Endothelial cell of umbilical vein (primary cell): Measurements from ENCODE around the gene OR2V1. TPM values are rescaled to one million over a fixed set of nuclear protein-coding genes. Genes with fewer than 3 reads are reported as not detected.
A peak's percentile ranks its signal among the peaks of the same experiment; 100 is the strongest.

Experiments used
- BruUV-seq: library from RNA; stranded (reverse); fragments of 400-500 nt; replicated peaks from 2 replicates; lab custom pipeline; 2021; lab: Mats Ljungman, UMichigan
- CTCF ChIA-PET: fragments of 300-600, 350-600 bp; sonication (Branson Sonifier 250); formaldehyde crosslinking; loops from one replicate; lab custom pipeline; 2021; ENCODE audit warnings: antibody characterized with exemption, inconsistent platforms; lab: Charles Lee
- POLR2A ChIA-PET: fragments of 300-600, 350-600 bp; sonication (Branson Sonifier 250); formaldehyde crosslinking; loops from one replicate; lab custom pipeline; 2021; ENCODE audit warnings: antibody characterized with exemption, inconsistent platforms; lab: Charles Lee
- DNase-seq: peaks from one replicate; pipeline ENCODE4 v3.0.0-alpha.2; 2011; ENCODE audit warnings: low read depth, low spot score
- FAIRE-seq: peaks from 2 replicates; lab custom pipeline; 2011; peaks lifted over from hg19 to GRCh38; lab: Jason Lieb, UNC
- H2AFZ ChIP-seq: 2 replicates; pipeline ENCODE4 v1.6.0; 2012; ENCODE audit warnings: low read depth, low read length, control low read depth, inconsistent platforms
- H3K27ac ChIP-seq: 2 replicates; pipeline ENCODE4 v1.5.1; 2011; ENCODE audit warnings: low read depth, mild to moderate bottlenecking, control low read depth, low read length, moderate library complexity; ENCODE audit not compliant: insufficient read depth
- H3K27me3 ChIP-seq, 2 experiments: 2 replicates each; pipeline versions ENCODE4 v1.6.0 to v1.6.1; 2011; ENCODE audit warnings: low read length in 2 of 2, mixed read lengths in 1 of 2; ENCODE audit not compliant: control insufficient read depth in 2 of 2, insufficient read depth in 2 of 2
- H3K36me3 ChIP-seq, 2 experiments: 2 replicates in 1 of 2; 3 replicates in 1 of 2; pipeline ENCODE4 v1.5.1; 2011; ENCODE audit warnings: low read length in 2 of 2, mild to moderate bottlenecking in 1 of 2, moderate library complexity in 1 of 2; ENCODE audit not compliant: control insufficient read depth in 2 of 2, insufficient read depth in 2 of 2; ENCODE audit errors: extremely low read depth in 1 of 2
- H3K4me1 ChIP-seq: 3 replicates; pipeline ENCODE4 v1.5.1; 2011; ENCODE audit warnings: mild to moderate bottlenecking, low read length; ENCODE audit not compliant: control insufficient read depth, insufficient read depth; ENCODE audit errors: extremely low read depth
- H3K4me2 ChIP-seq: 2 replicates; pipeline ENCODE4 v1.6.1; 2011; ENCODE audit warnings: low read length, control low read depth, mixed read lengths; ENCODE audit not compliant: insufficient read depth
- H3K4me3 ChIP-seq, 3 experiments: fragments of 200-600 bp in 1 of 3; sonication (generic), shearing (Covaris generic) in 1 of 3; replicated peaks in 1 of 3; 2 replicates each; pipeline ENCODE4 v1.5.1; 2011 to 2016; ENCODE audit warnings: control low read depth in 3 of 3, low read length in 3 of 3, mild to moderate bottlenecking in 2 of 3, inconsistent platforms in 1 of 3, low read depth in 1 of 3, moderate library complexity in 1 of 3; ENCODE audit not compliant: insufficient read depth in 1 of 3
- H3K79me2 ChIP-seq: 2 replicates; pipeline ENCODE4 v1.6.0; 2012; ENCODE audit warnings: low read length, inconsistent platforms; ENCODE audit not compliant: control insufficient read depth, insufficient read depth
- H3K9ac ChIP-seq: replicated peaks from 2 replicates; pipeline ENCODE3; 2011; ENCODE audit warnings: low read length, control low read depth; ENCODE audit not compliant: insufficient read depth; ENCODE audit errors: extremely low read depth
- H3K9me1 ChIP-seq: replicated peaks from 3 replicates; pipeline ENCODE4 v1.6.0; 2011; ENCODE audit warnings: mild to moderate bottlenecking, low read length; ENCODE audit not compliant: control insufficient read depth, insufficient read depth; ENCODE audit errors: extremely low read depth
- H3K9me3 ChIP-seq: replicated peaks from 2 replicates; pipeline ENCODE4 v1.5.1; 2012; ENCODE audit warnings: low read length, inconsistent platforms; ENCODE audit not compliant: control insufficient read depth, insufficient read depth
- H4K20me1 ChIP-seq: replicated peaks from 2 replicates; pipeline ENCODE3; 2011; ENCODE audit warnings: mild to moderate bottlenecking, low read length; ENCODE audit not compliant: control insufficient read depth, insufficient read depth; ENCODE audit errors: extremely low read depth
- EZH2 ChIP-seq: IDR thresholded peaks from 2 replicates; pipeline ENCODE4 v1.6.1; 2012; ENCODE audit warnings: borderline replicate concordance, low read depth, mild to moderate bottlenecking, moderate library complexity, low read length, inconsistent platforms; ENCODE audit not compliant: severe bottlenecking
- FOS ChIP-seq: IDR thresholded peaks from 2 replicates; pipeline ENCODE4 v1.6.1; 2011; ENCODE audit warnings: mild to moderate bottlenecking, low read length, moderate library complexity, borderline replicate concordance; ENCODE audit not compliant: insufficient read depth
- GATA2 ChIP-seq: IDR thresholded peaks from 2 replicates; pipeline ENCODE4 v1.7.0; 2011; ENCODE audit warnings: low read depth, mild to moderate bottlenecking, moderate library complexity, mixed read lengths, low read length; ENCODE audit not compliant: insufficient read length, insufficient read depth
- JUN ChIP-seq: IDR thresholded peaks from 2 replicates; pipeline ENCODE4 v1.6.1; 2011; ENCODE audit warnings: borderline replicate concordance, low read depth; ENCODE audit not compliant: insufficient read length, insufficient read depth
- MYC ChIP-seq: IDR thresholded peaks from one replicate; pipeline ENCODE4 v1.6.1; 2011; ENCODE audit warnings: mild to moderate bottlenecking, low read depth, low read length
- POLR2A ChIP-seq: IDR thresholded peaks from 2 replicates; pipeline ENCODE4 v1.6.1; 2012; ENCODE audit warnings: low read depth, mild to moderate bottlenecking, control low read depth, low read length
- POLR2AphosphoS5 ChIP-seq: IDR thresholded peaks from 2 replicates; pipeline ENCODE4 v1.6.1; 2012; ENCODE audit warnings: low read depth, mild to moderate bottlenecking, control low read depth, low read length, moderate library complexity; ENCODE audit not compliant: insufficient read depth
- dilution Hi-C: fragments of 300-500 bp; cut with MboI; formaldehyde crosslinking; loops from one replicate; pipeline ENCODE4 v1.15.0; 2019; ENCODE audit warnings: low sequenced_read_pairs; ENCODE audit not compliant: extremely low pct_ligation_motif_present
- intact Hi-C: fragments of 100-400 bp; cut with micrococcal nuclease; formaldehyde crosslinking; loops from one replicate; pipeline ENCODE4 v1.10.0; 2022
- polyA plus RNA-seq, 4 experiments: library from polyadenylated mRNA; depleted of rRNA in 3 of 4; stranded (reverse) in 3 of 4; unstranded in 1 of 4; fragments of >200 nt; gene quantifications; 2 replicates each; pipeline versions ENCODE4 v1.2.1 to v1.2.3, GENCODE V29; 2011 to 2012; ENCODE audit warnings: missing spikeins in 1 of 4
- total RNA-seq: library from RNA; stranded (reverse); gene quantifications from 2 replicates; pipeline ENCODE4 v1.2.3, GENCODE V29; 2021
- TF ChIP-seq, protein P1 (sequence below): IDR thresholded peaks from 2 replicates; pipeline ENCODE4 v1.6.1; 2011; ENCODE audit not compliant: insufficient read depth, insufficient read length
- TF ChIP-seq, protein P2 (sequence below), 2 donors: IDR thresholded peaks; 1 replicate in 1 of 2; 2 replicates in 1 of 2; pipeline ENCODE4 v1.5.1; 2011; ENCODE audit warnings: low read length in 2 of 2, mild to moderate bottlenecking in 2 of 2, moderate library complexity in 2 of 2, control low read depth in 1 of 2, inconsistent platforms in 1 of 2, low read depth in 1 of 2; ENCODE audit not compliant: insufficient read depth in 1 of 2; ENCODE audit errors: extremely low read depth in 1 of 2

OR2V1 gene
- total and polyA plus RNA-seq, 2 donors (not counting 3 experiments of a cell fraction or from before 2014, with no cell fraction given): not detected

DNA sequence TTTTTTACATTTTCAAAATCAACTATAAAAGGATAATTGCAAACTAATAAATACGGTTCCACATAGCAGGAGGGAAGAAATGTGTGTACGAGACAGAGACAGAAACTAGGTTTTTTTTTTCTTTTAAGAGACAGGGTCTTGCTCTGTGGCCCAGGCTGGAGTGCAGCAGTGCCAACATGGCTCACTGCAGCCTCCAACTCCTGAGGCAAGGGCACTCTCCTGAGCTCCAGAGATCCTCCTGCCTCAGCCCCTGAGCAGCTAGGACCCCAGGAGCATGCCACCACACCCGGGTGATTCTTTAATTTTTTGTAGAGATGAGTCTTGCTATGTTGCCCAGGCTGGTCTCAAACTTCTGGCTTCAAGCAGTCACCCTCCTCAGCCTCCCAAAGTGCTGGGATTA, 2.1 kb upstream of the OR2V1 start:
- Histone ChIP-seq H3K4me2 (peak overlapping the region; percentile 37), H3K9me3 (no peaks in the 10 kb centered on the region), H3K4me1 (peaks cover 6% of the 10 kb centered on the region), H3K9ac (no peak overlapping the region), H3K9me1 (no peaks in the 10 kb centered on the region), H3K4me3 (no peak overlapping the region), H3K27ac (no peak overlapping the region), H3K79me2 (no peaks in the 10 kb centered on the region), H4K20me1 (no peaks in the 10 kb centered on the region), H2AFZ (peak overlapping the region; percentile 45), H3K27me3 (no peaks in the 10 kb centered on the region), H3K36me3 (no peaks in the 10 kb centered on the region)
- no peak for DNase-seq
- FAIRE-seq: no peak
- CTCF ChIA-PET: interaction anchor here (0.9 kb wide), 1 partner anchor 13 kb away, joined by 3 read pairs; no protein-coding TSS in a partner anchor
- TF ChIP-seq MYC (no peak), POLR2A (no peak), EZH2 (no peak)
- TF ChIP-seq, protein P1, sequence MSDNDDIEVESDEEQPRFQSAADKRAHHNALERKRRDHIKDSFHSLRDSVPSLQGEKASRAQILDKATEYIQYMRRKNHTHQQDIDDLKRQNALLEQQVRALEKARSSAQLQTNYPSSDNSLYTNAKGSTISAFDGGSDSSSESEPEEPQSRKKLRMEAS: no peak
- TF ChIP-seq, protein P2, sequence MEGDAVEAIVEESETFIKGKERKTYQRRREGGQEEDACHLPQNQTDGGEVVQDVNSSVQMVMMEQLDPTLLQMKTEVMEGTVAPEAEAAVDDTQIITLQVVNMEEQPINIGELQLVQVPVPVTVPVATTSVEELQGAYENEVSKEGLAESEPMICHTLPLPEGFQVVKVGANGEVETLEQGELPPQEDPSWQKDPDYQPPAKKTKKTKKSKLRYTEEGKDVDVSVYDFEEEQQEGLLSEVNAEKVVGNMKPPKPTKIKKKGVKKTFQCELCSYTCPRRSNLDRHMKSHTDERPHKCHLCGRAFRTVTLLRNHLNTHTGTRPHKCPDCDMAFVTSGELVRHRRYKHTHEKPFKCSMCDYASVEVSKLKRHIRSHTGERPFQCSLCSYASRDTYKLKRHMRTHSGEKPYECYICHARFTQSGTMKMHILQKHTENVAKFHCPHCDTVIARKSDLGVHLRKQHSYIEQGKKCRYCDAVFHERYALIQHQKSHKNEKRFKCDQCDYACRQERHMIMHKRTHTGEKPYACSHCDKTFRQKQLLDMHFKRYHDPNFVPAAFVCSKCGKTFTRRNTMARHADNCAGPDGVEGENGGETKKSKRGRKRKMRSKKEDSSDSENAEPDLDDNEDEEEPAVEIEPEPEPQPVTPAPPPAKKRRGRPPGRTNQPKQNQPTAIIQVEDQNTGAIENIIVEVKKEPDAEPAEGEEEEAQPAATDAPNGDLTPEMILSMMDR (IDR thresholded peaks at IDR 0.05; ENCODE audit: extremely low read depth in 1 of 2, insufficient read depth in 1 of 2, low read depth in 1 of 2, low read length in 2 of 2): no peak
- dilution Hi-C loops: no loop called here
- intact Hi-C loops: loop anchor here (10.0 kb wide), 1 partner anchor 1648 kb away; no protein-coding TSS in a partner anchor
- no TSS peak for BruUV-seq
- POLR2A ChIA-PET: no interaction called here

DNA sequence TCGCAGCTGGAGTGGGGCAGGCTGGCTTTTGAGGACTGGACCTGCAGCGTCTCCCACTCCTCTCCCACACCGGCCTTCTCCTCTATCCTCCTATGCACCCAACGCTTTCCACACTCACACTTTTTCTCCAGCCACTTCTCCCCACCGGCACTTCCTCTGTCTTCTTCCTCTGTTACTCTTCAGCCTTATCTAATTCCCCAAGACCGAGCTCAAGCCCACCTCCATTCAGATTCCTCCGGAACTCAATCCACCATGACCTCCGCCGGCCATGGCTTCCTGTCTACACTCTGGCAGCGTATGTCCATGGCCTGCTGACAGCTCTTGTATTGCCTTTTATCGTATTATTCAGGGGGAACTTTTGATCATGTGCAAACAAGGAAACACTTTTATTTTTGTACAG, 545 bp upstream of the OR2V1 start:
- intact Hi-C loops (loop anchor here (10.0 kb wide), 1 partner anchor 1647 kb away; no protein-coding TSS in a partner anchor), dilution Hi-C loops (no loop called here)
- BruUV-seq: no TSS peak
- Histone ChIP-seq H3K36me3 (no peaks in the 10 kb centered on the region), H3K9me1 (no peaks in the 10 kb centered on the region), H3K9me3 (no peaks in the 10 kb centered on the region), H3K9ac (no peak overlapping the region), H3K4me2 (no peak overlapping the region), H3K27ac (no peak overlapping the region), H3K79me2 (no peaks in the 10 kb centered on the region), H4K20me1 (no peaks in the 10 kb centered on the region), H2AFZ (no peak overlapping the region), H3K4me3 (no peak overlapping the region), H3K4me1 (peaks cover 6% of the 10 kb centered on the region), H3K27me3 (no peaks in the 10 kb centered on the region)
- TF ChIP-seq POLR2A: no peak
- TF ChIP-seq, protein P1: no peak
- no peak for TF ChIP-seq EZH2
- no peak for TF ChIP-seq JUN
- TF ChIP-seq, protein P2 (IDR thresholded peaks at IDR 0.05; ENCODE audit: extremely low read depth in 1 of 2, insufficient read depth in 1 of 2, low read depth in 1 of 2, low read length in 2 of 2): no peak
- no peak for TF ChIP-seq POLR2AphosphoS5
- TF ChIP-seq FOS: no peak
- TF ChIP-seq GATA2: no peak
- TF ChIP-seq MYC: no peak
- ChIA-PET POLR2A (no interaction called here), CTCF (no interaction called here)
- FAIRE-seq (no peak), DNase-seq (no peak)
